ENCODE data around the gene TSPAN11. TPM values are rescaled to one million over a fixed set of nuclear protein-coding genes. Genes with fewer than 3 reads are reported as not detected.

Gene TSPAN11
- total and polyA plus RNA-seq, 2 experiments from 2014 or later, result 0.51 to 1.9 TPM

- TF ChIP-seq EZH2phosphoT487 (IDR thresholded peaks at IDR 0.05; ENCODE audit: insufficient read depth, low read depth) (no peak), EZH2 (IDR thresholded peaks at IDR 0.05; ENCODE audit: insufficient read depth, poor library complexity, severe bottlenecking) (no peak)
- Histone ChIP-seq H3K36me3 (ENCODE audit: low read depth) (no peaks in the 10 kb centered on the region), H3K4me2 (ENCODE audit: unreplicated experiment) (no peak overlapping the region), H3K4me3 (no peak overlapping the region), H3F3A (ENCODE audit: insufficient read depth) (no peaks in the 10 kb centered on the region), H3K4me1 (ENCODE audit: insufficient read depth) (no peaks in the 10 kb centered on the region), H3K9ac (no peak overlapping the region), H2AFZ (no peak overlapping the region), H3K27me3 (replicated peaks; ENCODE audit: insufficient read depth) (no peaks in the 10 kb centered on the region; the same call in 1 of the 2 replicates), H3K9me2 (ENCODE audit: insufficient read depth) (no peaks in the 10 kb centered on the region), H3K79me2 (ENCODE audit: insufficient read depth) (no peaks in the 10 kb centered on the region), H4K20me1 (ENCODE audit: insufficient read depth) (no peaks in the 10 kb centered on the region), H3K27ac (no peak overlapping the region), H3K9me3 (ENCODE audit: low read depth) (no peaks in the 10 kb centered on the region)
- DNase-seq, result no peak
- 90 to 91% methylated on average over 11 of the region's 11 CpGs for WGBS, 2 experiments (ENCODE audit: low coverage in 1 of 2, low lambda C conversion rate in 2 of 2, missing lambda C conversion rate in 2 of 2)
- in situ Hi-C loops (cut with MboI), result no loop called here
Observed at GRCh38 chr12:30977124-30977523, 50.6 kb downstream of the TSPAN11 start.

GRCh38 chr12:30977537-30978349, 51.2 kb downstream of the TSPAN11 start:
- in situ Hi-C loops (cut with MboI), result no loop called here

GRCh38 chr12:30978639-30979038, 52.1 kb downstream of the TSPAN11 start:
- no peak overlapping the region for H3K9ac ChIP-seq
- no peak for DNase-seq
- WGBS, 2 experiments (ENCODE audit: low coverage in 1 of 2, low lambda C conversion rate in 2 of 2, missing lambda C conversion rate in 2 of 2), result 18 to 22% methylated on average over 7 of the region's 7 CpGs

More at GRCh38 chr12:30977537-30978349, 51.2 kb downstream of the TSPAN11 start:
- no peaks in the 10 kb centered on the region for H3K36me3 ChIP-seq (ENCODE audit: low read depth)
- H3K9me3 ChIP-seq (ENCODE audit: low read depth), result no peaks in the 10 kb centered on the region
- H3K9ac ChIP-seq, result no peak overlapping the region
- H2AFZ ChIP-seq, result no peak overlapping the region
- H3K27ac ChIP-seq, result no peak overlapping the region
- H3K79me2 ChIP-seq (ENCODE audit: insufficient read depth), result no peaks in the 10 kb centered on the region
- DNase-seq, result no peak
- no peaks in the 10 kb centered on the region for H3K4me1 ChIP-seq (ENCODE audit: insufficient read depth)
- H4K20me1 ChIP-seq (ENCODE audit: insufficient read depth), result no peaks in the 10 kb centered on the region
- H3K4me2 ChIP-seq (ENCODE audit: unreplicated experiment), result no peak overlapping the region
- 80 to 82% methylated on average over 7 of the region's 7 CpGs for WGBS, 2 experiments (ENCODE audit: low coverage in 1 of 2, low lambda C conversion rate in 2 of 2, missing lambda C conversion rate in 2 of 2)
- no peaks in the 10 kb centered on the region for H3F3A ChIP-seq (ENCODE audit: insufficient read depth)
- no peak overlapping the region for H3K4me3 ChIP-seq
- H3K9me2 ChIP-seq (ENCODE audit: insufficient read depth), result no peaks in the 10 kb centered on the region
- H3K27me3 ChIP-seq (replicated peaks; ENCODE audit: insufficient read depth), result no peaks in the 10 kb centered on the region; the same call in 1 of the 2 replicates
- no peak for TF ChIP-seq EZH2 (IDR thresholded peaks at IDR 0.05; ENCODE audit: insufficient read depth, poor library complexity, severe bottlenecking)
- no peak for TF ChIP-seq EZH2phosphoT487 (IDR thresholded peaks at IDR 0.05; ENCODE audit: insufficient read depth, low read depth)

GRCh38 chr12:30979371-30980259, 53.1 kb downstream of the TSPAN11 start:
- peak; percentile 35 for DNase-seq
- Histone ChIP-seq H2AFZ (no peak overlapping the region), H4K20me1 (ENCODE audit: insufficient read depth) (no peaks in the 10 kb centered on the region), H3K27ac (no peak overlapping the region), H3K9me3 (ENCODE audit: low read depth) (no peaks in the 10 kb centered on the region), H3K4me1 (ENCODE audit: insufficient read depth) (no peaks in the 10 kb centered on the region), H3K4me3 (no peak overlapping the region), H3K27me3 (replicated peaks; ENCODE audit: insufficient read depth) (no peaks in the 10 kb centered on the region), H3K36me3 (ENCODE audit: low read depth) (no peaks in the 10 kb centered on the region), H3K4me2 (ENCODE audit: unreplicated experiment) (no peak overlapping the region), H3K9ac (no peak overlapping the region), H3F3A (ENCODE audit: insufficient read depth) (no peaks in the 10 kb centered on the region), H3K9me2 (ENCODE audit: insufficient read depth) (no peaks in the 10 kb centered on the region), H3K79me2 (ENCODE audit: insufficient read depth) (no peaks in the 10 kb centered on the region)
- no peak for TF ChIP-seq EZH2 (IDR thresholded peaks at IDR 0.05; ENCODE audit: insufficient read depth, poor library complexity, severe bottlenecking)
- in situ Hi-C loops (cut with MboI), result no loop called here
- WGBS, 2 experiments (ENCODE audit: low coverage in 1 of 2, low lambda C conversion rate in 2 of 2, missing lambda C conversion rate in 2 of 2), result 41 to 43% methylated on average over 18 to 20 of the region's 21 CpGs

More at GRCh38 chr12:30978639-30979038, 52.1 kb downstream of the TSPAN11 start:
- Histone ChIP-seq H3K4me2 (ENCODE audit: unreplicated experiment) (no peak overlapping the region), H3K9me2 (ENCODE audit: insufficient read depth) (no peaks in the 10 kb centered on the region), H3F3A (ENCODE audit: insufficient read depth) (no peaks in the 10 kb centered on the region), H2AFZ (no peak overlapping the region), H4K20me1 (ENCODE audit: insufficient read depth) (no peaks in the 10 kb centered on the region), H3K4me1 (ENCODE audit: insufficient read depth) (no peaks in the 10 kb centered on the region), H3K27me3 (replicated peaks; ENCODE audit: insufficient read depth) (no peaks in the 10 kb centered on the region; the same call in 1 of the 2 replicates), H3K9me3 (ENCODE audit: low read depth) (no peaks in the 10 kb centered on the region), H3K27ac (no peak overlapping the region), H3K36me3 (ENCODE audit: low read depth) (no peaks in the 10 kb centered on the region), H3K4me3 (no peak overlapping the region), H3K79me2 (ENCODE audit: insufficient read depth) (no peaks in the 10 kb centered on the region)
- TF ChIP-seq EZH2 (IDR thresholded peaks at IDR 0.05; ENCODE audit: insufficient read depth, poor library complexity, severe bottlenecking) (no peak), EZH2phosphoT487 (IDR thresholded peaks at IDR 0.05; ENCODE audit: insufficient read depth, low read depth) (no peak)
- in situ Hi-C loops (cut with MboI), result no loop called here
